Breast epithelium (tissue), 4 donors: ENCODE measurements around the gene NEURL1B. TPM values are rescaled to one million over a fixed set of nuclear protein-coding genes. Genes with fewer than 3 reads are reported as not detected.

ENCODE experiments used
- DNase-seq, 2 donors: peaks; one replicate each; pipeline ENCODE4 v3.0.0-alpha.2; 2019; ENCODE audit warnings: low spot score in 2 of 2
- H3K27ac ChIP-seq, 2 donors: fragments of 200-600 bp; sonication (generic) in 1 of 2; one replicate each; pipeline ENCODE4 v1.5.1; 2016 to 2019; ENCODE audit warnings: mild to moderate bottlenecking in 1 of 2
- H3K27me3 ChIP-seq, 2 donors: fragments of 200-600 bp; sonication (generic) in 1 of 2; one replicate each; pipeline versions ENCODE4 v1.5.1 to v1.6.0; 2017 to 2019; ENCODE audit warnings: control low read depth in 1 of 2, mild to moderate bottlenecking in 1 of 2
- H3K36me3 ChIP-seq: fragments of 200-600 bp; one replicate; pipeline ENCODE4 v1.5.1; 2019
- H3K4me1 ChIP-seq, 2 donors: fragments of 200-600 bp; sonication (generic); one replicate each; pipeline ENCODE4 v1.5.1; 2016 to 2019; ENCODE audit warnings: control low read depth in 1 of 2
- H3K4me3 ChIP-seq, 3 donors: fragments of 200-600 bp; sonication (generic); 1 replicate in 2 of 3; 2 replicates in 1 of 3; pipeline ENCODE4 v1.5.1; 2016 to 2019; ENCODE audit warnings: mild to moderate bottlenecking in 3 of 3, moderate library complexity in 2 of 3
- H3K9me3 ChIP-seq, 2 donors: fragments of 200-600 bp; sonication (generic) in 1 of 2; one replicate each; pipeline ENCODE4 v1.5.1; 2016 to 2019; ENCODE audit warnings: control low read depth in 1 of 2
- CTCF ChIP-seq, 3 donors: fragments of 450-650 bp; IDR thresholded peaks; one replicate each; pipeline ENCODE4 v1.5.1; 2016 to 2017; ENCODE audit warnings: antibody characterized with exemption in 3 of 3, mild to moderate bottlenecking in 3 of 3, moderate library complexity in 3 of 3
- POLR2A ChIP-seq: fragments of 450-650 bp; IDR thresholded peaks from one replicate; pipeline ENCODE4 v1.6.1; 2016; ENCODE audit warnings: antibody characterized with exemption, mild to moderate bottlenecking, moderate library complexity
- POLR2AphosphoS5 ChIP-seq, 3 donors: sonication (generic); formaldehyde crosslinking; IDR thresholded peaks; one replicate each; pipeline ENCODE4 v1.6.1; 2017; ENCODE audit warnings: antibody characterized with exemption in 3 of 3
- intact Hi-C: fragments of 100-400 bp; cut with DNase I; formaldehyde crosslinking; loops from one replicate; pipeline ENCODE4 v1.15.1; 2023; ENCODE audit warnings: low total_unique reads
- total RNA-seq, 3 donors: library from RNA; depleted of rRNA; stranded (reverse); fragments of >200 nt; gene quantifications; one replicate each; pipeline ENCODE4 v1.1.0, GENCODE V29; 2016

NEURL1B gene
- total RNA-seq, 3 donors from 2014 or later, result 6.3 to 17.0 (median 9.9) TPM

DNA sequence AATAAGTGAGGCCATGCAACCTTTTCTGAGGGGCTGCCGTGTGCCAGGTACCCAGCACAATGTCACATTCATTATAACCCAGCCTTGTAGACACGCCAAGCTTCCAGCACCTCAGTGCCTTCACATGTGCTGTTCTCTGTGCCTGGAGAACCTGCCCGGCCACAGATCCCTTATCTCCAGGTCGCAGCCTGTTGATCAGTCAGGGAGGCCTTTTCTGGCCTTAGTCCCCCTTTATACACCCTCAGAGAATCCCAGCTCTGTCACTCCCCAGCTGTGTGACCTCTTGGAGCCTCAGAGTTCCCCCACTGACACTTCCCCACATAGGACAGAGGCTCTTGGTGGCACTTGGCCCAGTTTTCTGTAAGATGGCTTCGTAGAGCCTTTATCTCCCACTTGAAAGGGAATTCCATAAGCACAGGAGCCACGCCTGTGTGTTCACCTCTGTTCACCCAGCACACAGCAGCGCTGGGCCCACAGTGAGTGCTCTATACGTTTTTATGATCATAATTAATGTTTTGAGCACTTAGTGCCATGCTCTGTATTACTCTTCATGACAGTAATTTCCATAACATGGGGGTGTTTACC is 38.7 kb downstream of the NEURL1B start:
- H3K27me3 ChIP-seq, result no peaks in the 10 kb centered on the region
- no peaks in the 10 kb centered on the region for H3K4me1 ChIP-seq
- TF ChIP-seq POLR2A (no peak), CTCF (IDR thresholded peaks at IDR 0.05) (no peak)
- no peak overlapping the region for H3K4me3 ChIP-seq
- no peak for DNase-seq
- H3K9me3 ChIP-seq, result no peaks in the 10 kb centered on the region
- intact Hi-C loops, result no loop called here
- H3K27ac ChIP-seq, result peak overlapping the region; percentile 31 to 40
- H3K36me3 ChIP-seq, result no peaks in the 10 kb centered on the region

DNA sequence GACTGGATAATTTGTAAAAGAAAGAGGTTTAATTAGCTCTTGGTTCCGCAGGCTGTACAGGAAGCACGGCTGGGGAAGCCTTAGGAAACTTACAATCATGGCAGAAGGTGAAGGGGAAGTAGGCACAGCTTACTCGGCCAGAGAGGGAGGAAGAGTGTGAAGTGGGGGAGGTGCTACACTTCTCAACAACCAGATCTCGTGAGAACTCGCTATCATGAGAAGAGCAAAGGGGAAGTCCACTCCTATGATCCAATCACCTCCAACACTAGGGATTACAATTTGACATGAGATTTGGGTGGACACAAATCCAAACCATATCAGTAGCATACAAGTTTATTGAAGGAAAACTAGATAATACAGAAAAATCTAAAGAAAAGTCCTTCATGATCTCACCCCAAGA is 39.9 kb downstream of the NEURL1B start:
- no peaks in the 10 kb centered on the region for H3K4me1 ChIP-seq
- H3K9me3 ChIP-seq, result no peaks in the 10 kb centered on the region
- no peak for TF ChIP-seq POLR2AphosphoS5 (IDR thresholded peaks at IDR 0.05)
- TF ChIP-seq POLR2A, result no peak
- TF ChIP-seq CTCF (IDR thresholded peaks at IDR 0.05), result no peak
- intact Hi-C loops, result no loop called here
- H3K4me3 ChIP-seq, result no peak overlapping the region
- no peaks in the 10 kb centered on the region for H3K36me3 ChIP-seq
- H3K27ac ChIP-seq, result no peak overlapping the region
- H3K27me3 ChIP-seq, result no peaks in the 10 kb centered on the region
- DNase-seq, result no peak

DNA sequence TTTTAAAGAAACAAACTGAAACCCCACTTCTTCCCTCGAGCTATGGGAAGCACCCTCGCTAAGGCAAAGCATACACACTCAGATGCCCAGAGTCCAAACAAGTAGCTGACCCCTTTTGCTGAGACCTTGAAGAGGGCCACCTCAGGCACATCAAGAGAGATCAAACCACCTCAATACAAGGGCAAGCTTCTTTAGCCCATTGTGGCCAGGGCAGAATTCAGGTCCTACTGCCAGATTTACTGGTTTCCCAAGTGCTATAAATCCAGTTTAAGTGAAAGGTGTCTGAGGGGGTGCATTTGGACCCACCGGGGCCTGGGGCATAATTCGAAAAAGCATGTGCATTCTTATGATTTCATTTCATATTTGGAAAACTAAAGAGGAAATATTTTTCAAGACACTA is 40.4 kb downstream of the NEURL1B start:
- H3K4me3 ChIP-seq, result no peak overlapping the region
- H3K27ac ChIP-seq, result no peak overlapping the region
- intact Hi-C loops, result no loop called here
- no peaks in the 10 kb centered on the region for H3K4me1 ChIP-seq
- no peaks in the 10 kb centered on the region for H3K27me3 ChIP-seq
- no peaks in the 10 kb centered on the region for H3K36me3 ChIP-seq
- DNase-seq, result no peak
- TF ChIP-seq CTCF (IDR thresholded peaks at IDR 0.05) (no peak), POLR2AphosphoS5 (IDR thresholded peaks at IDR 0.05) (no peak), POLR2A (no peak)
- no peaks in the 10 kb centered on the region for H3K9me3 ChIP-seq

- H3K36me3 ChIP-seq, result no peaks in the 10 kb centered on the region
- H3K4me1 ChIP-seq, result peaks cover 0 to under 1% of the 10 kb centered on the region in 2 donors
- H3K27me3 ChIP-seq, result no peaks in the 10 kb centered on the region
- no peak overlapping the region for H3K4me3 ChIP-seq
- intact Hi-C loops, result no loop called here
- no peak for TF ChIP-seq CTCF (IDR thresholded peaks at IDR 0.05)
- TF ChIP-seq POLR2A, result no peak
- TF ChIP-seq POLR2AphosphoS5 (IDR thresholded peaks at IDR 0.05), result no peak
- no peaks in the 10 kb centered on the region for H3K9me3 ChIP-seq
- H3K27ac ChIP-seq, result peak overlapping the region in 1 of 2 donors; percentile 19
- no peak for DNase-seq
Observed at GRCh38 chr5:172683264-172683644, 42.2 kb downstream of the NEURL1B start.

DNA sequence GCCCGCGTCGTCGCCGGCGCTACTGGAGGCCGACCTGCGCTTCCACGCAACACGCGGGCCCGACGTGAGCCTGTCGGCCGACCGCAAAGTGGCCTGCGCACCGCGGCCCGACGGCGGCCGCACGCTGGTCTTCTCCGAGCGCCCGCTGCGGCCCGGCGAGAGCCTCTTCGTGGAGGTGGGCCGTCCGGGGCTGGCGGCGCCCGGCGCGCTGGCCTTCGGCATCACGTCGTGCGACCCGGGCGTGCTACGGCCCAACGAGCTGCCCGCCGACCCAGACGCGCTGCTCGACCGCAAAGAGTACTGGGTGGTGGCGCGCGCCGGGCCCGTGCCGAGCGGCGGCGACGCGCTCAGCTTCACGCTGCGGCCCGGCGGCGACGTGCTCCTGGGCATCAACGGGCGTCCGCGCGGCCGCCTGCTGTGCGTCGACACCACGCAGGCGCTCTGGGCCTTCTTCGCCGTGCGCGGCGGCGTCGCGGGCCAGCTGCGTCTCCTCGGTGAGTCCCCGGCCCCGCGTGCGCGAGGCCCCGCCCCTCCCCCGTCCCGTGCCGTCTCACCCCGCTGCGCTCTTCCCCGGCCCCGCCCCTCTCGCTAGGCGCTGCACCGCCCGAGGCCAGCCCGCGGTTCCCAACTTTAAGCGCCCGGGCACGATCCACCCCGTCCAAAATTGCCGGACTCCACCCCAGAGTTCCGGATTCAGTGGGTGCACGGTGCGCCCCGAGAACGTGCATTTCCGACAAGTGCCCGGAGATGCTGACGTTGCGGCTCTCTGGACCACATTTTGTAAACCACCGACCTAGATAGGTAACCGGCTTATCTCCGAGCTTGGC is 42.8 kb downstream of the NEURL1B start:
- DNase-seq, result no peak
- Histone ChIP-seq H3K4me3 (peak overlapping the region in 1 of 3 donors; percentile 24), H3K27me3 (no peaks in the 10 kb centered on the region), H3K27ac (peak overlapping the region in 1 of 2 donors; percentile 46), H3K9me3 (no peaks in the 10 kb centered on the region), H3K4me1 (peaks cover 0 to 6% of the 10 kb centered on the region in 2 donors), H3K36me3 (no peaks in the 10 kb centered on the region)
- TF ChIP-seq POLR2A (no peak), CTCF (IDR thresholded peaks at IDR 0.05) (no peak), POLR2AphosphoS5 (IDR thresholded peaks at IDR 0.05) (no peak)
- intact Hi-C loops, result no loop called here
